ENCODE data around the gene PDE3A. TPM values are rescaled to one million over a fixed set of nuclear protein-coding genes. Genes with fewer than 3 reads are reported as not detected.

PDE3A gene
- total RNA-seq, 1 experiment from 2014 or later = 0.36 TPM

GRCh38 chr12:20440408-20440807 is 72.1 kb downstream of the PDE3A start:
- H3K27ac Mint-ChIP-seq (ENCODE audit: unreplicated experiment) = no peak overlapping the region
- ChIA-PET CTCF (no interaction called here), POLR2A (no interaction called here)
- intact Hi-C loops (cut with micrococcal nuclease; ENCODE audit: unreplicated experiment) = no loop called here
- Histone ChIP-seq H3K4me3 (ENCODE audit: low read depth, low read length) (no peak overlapping the region), H3K27me3 (replicated peaks; ENCODE audit: control insufficient read depth, insufficient read depth, low read length) (no peaks in the 10 kb centered on the region), H3K9me3 (no peaks in the 10 kb centered on the region), H3K36me3 (ENCODE audit: control insufficient read depth, insufficient read depth, low read length) (no peaks in the 10 kb centered on the region), H3K4me1 (no peaks in the 10 kb centered on the region)
- no peak for TF ChIP-seq CTCF (IDR thresholded peaks at IDR 0.05; ENCODE audit: insufficient read depth in 1 of 2, low read depth in 1 of 2, low read length in 1 of 2, severe bottlenecking in 1 of 2, unreplicated experiment in 1 of 2)
- no peaks in the 10 kb centered on the region for H3K36me3 Mint-ChIP-seq (ENCODE audit: insufficient read depth, unreplicated experiment)
- no peak for DNase-seq
- H3K9me3 Mint-ChIP-seq (ENCODE audit: unreplicated experiment) = no peaks in the 10 kb centered on the region
- no peak overlapping the region for H3K4me3 Mint-ChIP-seq (ENCODE audit: unreplicated experiment)
- H3K27me3 Mint-ChIP-seq (ENCODE audit: insufficient read depth, unreplicated experiment) = peaks cover 3% of the 10 kb centered on the region
- no TSS peak for BruUV-seq (replicated peaks)
- no peaks in the 10 kb centered on the region for H3K4me1 Mint-ChIP-seq (ENCODE audit: low read depth, unreplicated experiment)

GRCh38 chr12:20442322-20442721 is 74.0 kb downstream of the PDE3A start:
- Mint-ChIP-seq H3K36me3 (ENCODE audit: insufficient read depth, unreplicated experiment) (no peaks in the 10 kb centered on the region), H3K27ac (ENCODE audit: unreplicated experiment) (no peak overlapping the region), H3K27me3 (ENCODE audit: insufficient read depth, unreplicated experiment) (peaks cover 10% of the 10 kb centered on the region), H3K4me1 (ENCODE audit: low read depth, unreplicated experiment) (no peaks in the 10 kb centered on the region), H3K9me3 (ENCODE audit: unreplicated experiment) (no peaks in the 10 kb centered on the region), H3K4me3 (ENCODE audit: unreplicated experiment) (no peak overlapping the region)
- CTCF ChIA-PET = no interaction called here
- no TSS peak for BruUV-seq (replicated peaks)
- no peak for TF ChIP-seq CTCF (IDR thresholded peaks at IDR 0.05; ENCODE audit: insufficient read depth in 1 of 2, low read depth in 1 of 2, low read length in 1 of 2, severe bottlenecking in 1 of 2, unreplicated experiment in 1 of 2)
- DNase-seq = no peak
- Histone ChIP-seq H3K27me3 (replicated peaks; ENCODE audit: control insufficient read depth, insufficient read depth, low read length) (no peaks in the 10 kb centered on the region), H3K4me1 (no peaks in the 10 kb centered on the region), H3K4me3 (ENCODE audit: low read depth, low read length) (no peak overlapping the region), H3K36me3 (ENCODE audit: control insufficient read depth, insufficient read depth, low read length) (no peaks in the 10 kb centered on the region), H3K9me3 (no peaks in the 10 kb centered on the region)
- POLR2A ChIA-PET = no interaction called here
- intact Hi-C loops (cut with micrococcal nuclease; ENCODE audit: unreplicated experiment) = no loop called here

GRCh38 chr12:20443255-20443654 is 74.9 kb downstream of the PDE3A start:
- no peak for DNase-seq
- Mint-ChIP-seq H3K27me3 (ENCODE audit: insufficient read depth, unreplicated experiment) (peaks cover 10% of the 10 kb centered on the region), H3K4me1 (ENCODE audit: low read depth, unreplicated experiment) (no peaks in the 10 kb centered on the region), H3K4me3 (ENCODE audit: unreplicated experiment) (no peak overlapping the region), H3K9me3 (ENCODE audit: unreplicated experiment) (no peaks in the 10 kb centered on the region), H3K27ac (ENCODE audit: unreplicated experiment) (no peak overlapping the region), H3K36me3 (ENCODE audit: insufficient read depth, unreplicated experiment) (no peaks in the 10 kb centered on the region)
- intact Hi-C loops (cut with micrococcal nuclease; ENCODE audit: unreplicated experiment) = no loop called here
- ChIA-PET CTCF (no interaction called here), POLR2A (no interaction called here)
- no peak for TF ChIP-seq CTCF (IDR thresholded peaks at IDR 0.05; ENCODE audit: insufficient read depth in 1 of 2, low read depth in 1 of 2, low read length in 1 of 2, severe bottlenecking in 1 of 2, unreplicated experiment in 1 of 2)
- no peaks in the 10 kb centered on the region for H3K4me1 ChIP-seq
- no peak overlapping the region for H3K4me3 ChIP-seq (ENCODE audit: low read depth, low read length)
- no peaks in the 10 kb centered on the region for H3K9me3 ChIP-seq
- no peaks in the 10 kb centered on the region for H3K36me3 ChIP-seq (ENCODE audit: control insufficient read depth, insufficient read depth, low read length)
- no peaks in the 10 kb centered on the region for H3K27me3 ChIP-seq (replicated peaks; ENCODE audit: control insufficient read depth, insufficient read depth, low read length)
- no TSS peak for BruUV-seq (replicated peaks)
